CD4-positive, alpha-beta T cell treated with Interleukin-4 for 1 hour (primary cell): ENCODE data around the gene DHX35.

Source experiments
- DNase-seq, 2 donors: peaks; one replicate each; pipeline ENCODE4 v3.0.0-alpha.2; 2020 to 2022

Gene DHX35

GRCh38 chr20:39032997-39033396 lies 70.9 kb downstream of the DHX35 start:
- DNase-seq, result no peak

DNA sequence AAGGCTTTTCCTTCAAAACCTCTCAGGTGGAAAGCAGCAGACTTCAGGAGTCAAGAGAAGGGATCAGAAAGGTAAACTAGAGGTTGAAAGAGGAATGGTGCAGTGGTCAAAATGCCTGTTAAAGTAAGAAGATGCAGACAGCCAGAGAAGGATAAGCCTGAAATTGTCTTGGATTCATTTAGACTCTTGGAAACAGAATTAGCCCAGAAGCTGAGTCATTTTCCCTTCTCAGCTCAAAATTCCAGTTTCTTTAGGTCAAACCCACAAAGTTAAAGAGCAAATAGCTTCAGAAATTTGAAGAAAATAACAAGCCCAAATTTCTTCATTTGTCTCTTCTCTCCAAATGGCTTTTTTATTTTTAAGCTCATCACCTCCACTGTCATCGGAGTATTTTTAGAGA lies 73.9 kb downstream of the DHX35 start:
- no peak for DNase-seq

GRCh38 chr20:39036851-39037250 lies 74.7 kb downstream of the DHX35 start:
- DNase-seq, result no peak

GRCh38 chr20:39038047-39038446 lies 75.9 kb downstream of the DHX35 start:
- DNase-seq, result no peak

GRCh38 chr20:39038495-39038894 lies 76.4 kb downstream of the DHX35 start:
- DNase-seq, result no peak

GRCh38 chr20:39039261-39039660 lies 77.1 kb downstream of the DHX35 start:
- DNase-seq, result no peak

DNA sequence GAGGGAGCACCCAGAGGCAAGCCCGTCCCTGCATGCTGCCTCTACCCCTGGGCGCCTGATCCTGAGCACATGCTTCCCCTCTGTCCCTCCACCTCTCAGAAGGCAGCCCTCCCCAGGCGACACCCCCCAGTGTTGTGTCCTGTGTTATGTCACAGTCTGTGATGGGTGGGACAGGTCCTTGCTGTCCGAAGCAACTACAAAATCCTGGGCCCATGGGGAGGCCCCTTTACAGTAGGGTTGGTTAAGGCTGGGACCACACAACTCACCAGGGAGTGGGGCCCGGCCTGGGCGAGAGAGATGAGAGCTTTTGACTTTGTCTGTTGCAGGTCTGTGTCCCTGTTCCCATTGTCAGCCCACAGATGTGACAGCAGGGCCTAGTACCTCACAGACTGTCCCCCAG lies 78.0 kb downstream of the DHX35 start:
- no peak for DNase-seq

DNA sequence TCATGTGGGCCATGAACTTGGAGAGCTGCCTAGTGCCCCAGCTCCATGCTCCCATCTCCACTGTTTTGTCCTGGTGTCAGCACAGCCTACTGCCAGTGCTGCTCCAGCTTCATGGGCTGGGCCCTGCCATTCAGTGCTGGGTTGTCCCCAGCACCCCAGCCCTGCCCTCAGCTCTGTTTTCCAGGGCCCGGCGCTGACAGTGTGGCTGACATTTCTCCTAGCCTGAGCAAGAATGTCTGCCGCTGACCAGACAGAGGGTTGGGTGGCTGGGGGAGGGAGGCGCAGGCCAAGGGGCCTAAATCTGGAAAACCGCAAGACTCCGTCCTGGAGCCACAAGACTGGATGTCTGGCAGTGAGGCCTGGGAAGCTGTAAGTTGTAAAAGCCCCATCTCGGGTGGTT lies 78.9 kb downstream of the DHX35 start:
- no peak for DNase-seq

- DNase-seq, result no peak
These were observed 80.4 kb downstream of the DHX35 start for GRCh38 chr20:39042279-39043150.

GRCh38 chr20:39044501-39044900 lies 82.4 kb downstream of the DHX35 start:
- DNase-seq, result no peak

DNA sequence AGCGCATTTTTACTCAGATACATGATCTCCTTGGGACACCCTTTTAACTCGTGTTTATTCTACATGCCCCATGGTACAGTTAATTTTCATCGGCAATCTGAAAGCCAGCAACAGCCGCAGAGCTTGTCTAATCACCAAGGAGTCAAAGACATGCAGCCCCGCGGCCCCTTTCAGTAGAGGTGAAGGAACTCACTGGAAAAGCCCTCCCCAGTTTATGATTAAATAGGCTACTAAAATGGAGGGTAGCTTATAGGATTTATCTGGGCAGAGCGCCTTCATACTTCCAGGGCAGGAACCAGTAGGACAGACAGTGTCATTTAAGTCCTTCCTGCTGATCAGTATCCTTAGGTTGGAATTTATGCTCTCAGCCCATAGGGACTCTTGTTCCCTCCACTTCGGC lies 83.5 kb downstream of the DHX35 start:
- DNase-seq, result no peak

DNA sequence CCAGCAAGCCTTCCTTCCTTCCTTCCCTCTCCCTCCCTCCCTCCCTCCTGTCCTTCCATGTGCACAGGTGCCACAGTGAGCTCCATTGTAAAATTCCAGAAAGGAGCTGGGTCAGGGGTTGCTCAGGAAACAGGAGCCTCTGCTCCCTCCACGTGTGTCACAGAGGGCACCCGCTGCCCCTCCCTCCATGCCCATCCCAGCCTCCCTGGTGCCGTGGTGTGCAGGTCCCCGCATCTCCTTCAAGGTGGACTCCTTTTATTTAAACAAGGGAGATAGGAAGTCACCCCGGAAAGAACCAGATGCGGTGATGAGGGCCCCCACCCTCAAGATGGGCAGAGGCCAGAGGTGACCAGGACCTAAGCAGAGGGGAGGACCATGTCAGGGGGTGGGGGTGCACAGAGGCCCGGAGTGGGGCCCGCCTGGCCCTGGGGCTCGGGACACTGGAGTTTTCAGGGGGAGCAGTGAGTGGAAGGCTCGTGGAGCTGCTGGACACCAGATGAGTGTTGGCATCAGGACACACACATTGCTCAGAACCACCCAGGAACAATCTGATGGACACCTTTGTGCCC lies 85.4 kb downstream of the DHX35 start:
- no peak for DNase-seq

GRCh38 chr20:39048000-39048696 lies 86.0 kb downstream of the DHX35 start:
- DNase-seq, result peak; percentile 72 to 74

- no peak for DNase-seq
These were observed 87.0 kb downstream of the DHX35 start for GRCh38 chr20:39049148-39049547.

DNA sequence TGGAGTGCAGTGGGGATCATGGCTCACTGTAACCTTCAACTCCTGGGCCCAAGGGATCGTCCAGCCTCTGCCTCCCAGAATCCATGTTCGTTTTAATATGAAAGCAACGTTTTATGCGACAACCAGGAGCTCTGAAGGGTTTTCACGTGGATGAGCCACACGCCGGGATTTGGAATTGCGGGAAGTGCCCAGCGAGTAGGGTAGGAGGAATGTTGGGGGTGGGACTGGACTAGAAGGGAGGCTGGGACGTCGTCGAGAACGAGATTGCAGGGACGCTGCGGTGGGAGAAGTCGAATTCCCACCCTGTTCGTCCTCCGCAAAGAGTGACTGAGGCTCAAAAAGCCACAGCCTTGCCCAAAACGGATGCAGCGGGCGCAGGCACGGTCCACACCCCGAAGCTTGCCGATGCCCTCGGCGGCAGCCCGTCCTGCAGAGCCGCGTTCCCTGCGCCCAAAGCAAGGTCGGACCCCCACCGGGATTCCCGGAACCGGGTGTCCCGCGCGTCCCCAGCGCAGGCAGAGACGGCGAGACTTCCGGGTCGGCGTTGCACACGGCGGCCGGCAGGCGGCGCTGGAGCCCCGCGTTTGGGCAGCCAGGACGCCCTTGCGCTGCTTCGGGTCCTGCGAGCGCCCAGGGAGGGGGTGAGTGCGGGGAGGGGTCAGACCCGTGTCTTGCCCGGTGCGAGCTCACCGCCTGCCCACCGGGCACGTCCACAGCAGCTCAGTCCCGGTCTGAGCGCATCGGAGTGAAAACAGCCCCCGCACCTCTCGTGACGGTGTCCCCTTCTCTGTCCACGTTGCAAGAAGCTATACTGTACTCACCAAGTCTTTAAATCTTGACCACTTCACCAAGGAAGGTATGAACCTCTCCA lies 87.8 kb downstream of the DHX35 start:
- peak; percentile 81 to 83 for DNase-seq

GRCh38 chr20:39050555-39050902 lies 88.4 kb downstream of the DHX35 start:
- no peak for DNase-seq

- no peak for DNase-seq
These were observed 90.5 kb downstream of the DHX35 start for GRCh38 chr20:39052676-39053075.

GRCh38 chr20:39057143-39057542 lies 95.0 kb downstream of the DHX35 start:
- no peak for DNase-seq

DNA sequence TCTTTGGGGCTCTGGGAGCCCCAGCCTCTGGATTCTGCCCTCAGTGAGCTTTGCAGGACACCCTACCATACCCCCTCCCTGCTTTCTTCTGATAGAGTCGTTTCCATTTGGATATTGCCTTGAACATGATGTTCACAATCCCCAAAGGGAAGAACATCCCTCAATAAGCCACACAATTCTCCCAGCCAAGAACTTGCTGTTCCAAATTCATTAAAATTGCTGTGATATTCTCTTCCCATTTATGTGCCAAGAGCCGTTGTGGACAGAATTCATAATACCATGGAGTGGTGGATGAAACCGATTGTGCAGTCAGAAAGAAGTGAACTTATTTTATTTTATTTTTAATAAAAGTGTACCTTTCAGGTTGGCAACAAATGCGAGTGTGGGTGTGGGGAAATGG lies 95.8 kb downstream of the DHX35 start:
- DNase-seq, result no peak

DNA sequence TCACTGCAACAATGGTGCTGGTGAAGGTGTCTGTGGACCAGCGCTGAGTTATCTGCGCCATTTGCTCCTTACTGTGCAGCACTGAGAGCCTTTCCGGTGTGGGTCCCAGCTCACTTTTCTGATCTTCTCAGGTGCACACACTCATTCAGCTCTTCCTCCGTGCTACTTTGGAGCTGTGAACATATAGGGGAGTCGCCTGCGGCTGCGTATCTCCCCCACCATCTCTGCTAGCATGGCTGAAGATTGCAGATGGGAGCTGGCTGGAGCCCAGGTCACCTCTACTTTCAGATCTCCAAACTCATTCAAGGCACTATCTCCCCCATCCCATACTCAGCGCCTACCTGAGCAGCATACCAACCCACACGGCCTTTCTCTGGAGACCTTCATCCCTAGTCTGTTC lies 96.9 kb downstream of the DHX35 start:
- no peak for DNase-seq

GRCh38 chr20:39066471-39067242 lies 104.5 kb downstream of the DHX35 start:
- DNase-seq, result no peak

- DNase-seq, result no peak
These were observed 105.5 kb downstream of the DHX35 start for GRCh38 chr20:39067526-39068216.
